PFSK-1 (cell line): Measurements from ENCODE around the gene INAVA.

Source experiments
- FOXP2 ChIP-seq: optimal IDR thresholded peaks from 2 replicates; pipeline ENCODE3; 2011; ENCODE audit warnings: borderline replicate concordance, control low read depth, inconsistent platforms; ENCODE audit not compliant: insufficient read depth; ENCODE audit errors: extremely low read length, extremely low read depth
- POLR2AphosphoS5 ChIP-seq: IDR thresholded peaks from 2 replicates; pipeline ENCODE4 v1.6.1; 2012; ENCODE audit warnings: low read depth, mild to moderate bottlenecking, control low read depth, low read length, moderate library complexity
- SIN3A ChIP-seq: IDR thresholded peaks from 2 replicates; pipeline ENCODE4 v1.6.1; 2012; ENCODE audit warnings: mild to moderate bottlenecking, low read length, moderate library complexity, borderline replicate concordance; ENCODE audit not compliant: insufficient read depth
- TAF1 ChIP-seq: IDR thresholded peaks from 2 replicates; pipeline ENCODE4 v1.6.1; 2012; ENCODE audit warnings: low read length, control low read depth, borderline replicate concordance; ENCODE audit not compliant: insufficient read depth
- TF ChIP-seq, protein P1 (sequence below), 2 experiments: IDR thresholded peaks; 2 replicates each; pipeline versions ENCODE4 v1.6.1 to v1.8.0; 2011 to 2012; ENCODE audit warnings: low read depth in 2 of 2, low read length in 2 of 2, control low read depth in 1 of 2, inconsistent platforms in 1 of 2, mild to moderate bottlenecking in 1 of 2, moderate library complexity in 1 of 2; ENCODE audit not compliant: insufficient read depth in 1 of 2

Gene INAVA

DNA sequence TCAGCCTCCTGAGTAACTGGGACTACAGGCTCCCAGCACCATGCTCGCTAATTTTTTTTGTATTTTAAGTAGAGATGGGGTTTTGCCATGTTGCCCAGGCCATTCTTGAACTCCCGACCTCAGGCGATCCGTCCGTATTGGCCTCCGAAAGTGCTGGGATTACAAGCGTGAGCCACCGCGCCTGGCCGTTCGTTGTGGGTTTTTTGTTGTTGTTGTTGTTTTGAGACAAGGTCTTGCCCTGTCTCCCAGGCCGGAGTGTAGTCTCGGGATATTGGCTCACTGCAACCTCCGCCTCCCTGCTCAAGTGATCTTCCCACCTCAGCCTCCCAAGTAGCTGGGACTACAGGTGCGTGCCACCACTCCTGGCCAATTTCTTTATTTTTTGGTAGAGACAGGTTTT, 4.7 kb upstream of the INAVA start:
- no peak for TF ChIP-seq SIN3A
- TF ChIP-seq, protein P1, sequence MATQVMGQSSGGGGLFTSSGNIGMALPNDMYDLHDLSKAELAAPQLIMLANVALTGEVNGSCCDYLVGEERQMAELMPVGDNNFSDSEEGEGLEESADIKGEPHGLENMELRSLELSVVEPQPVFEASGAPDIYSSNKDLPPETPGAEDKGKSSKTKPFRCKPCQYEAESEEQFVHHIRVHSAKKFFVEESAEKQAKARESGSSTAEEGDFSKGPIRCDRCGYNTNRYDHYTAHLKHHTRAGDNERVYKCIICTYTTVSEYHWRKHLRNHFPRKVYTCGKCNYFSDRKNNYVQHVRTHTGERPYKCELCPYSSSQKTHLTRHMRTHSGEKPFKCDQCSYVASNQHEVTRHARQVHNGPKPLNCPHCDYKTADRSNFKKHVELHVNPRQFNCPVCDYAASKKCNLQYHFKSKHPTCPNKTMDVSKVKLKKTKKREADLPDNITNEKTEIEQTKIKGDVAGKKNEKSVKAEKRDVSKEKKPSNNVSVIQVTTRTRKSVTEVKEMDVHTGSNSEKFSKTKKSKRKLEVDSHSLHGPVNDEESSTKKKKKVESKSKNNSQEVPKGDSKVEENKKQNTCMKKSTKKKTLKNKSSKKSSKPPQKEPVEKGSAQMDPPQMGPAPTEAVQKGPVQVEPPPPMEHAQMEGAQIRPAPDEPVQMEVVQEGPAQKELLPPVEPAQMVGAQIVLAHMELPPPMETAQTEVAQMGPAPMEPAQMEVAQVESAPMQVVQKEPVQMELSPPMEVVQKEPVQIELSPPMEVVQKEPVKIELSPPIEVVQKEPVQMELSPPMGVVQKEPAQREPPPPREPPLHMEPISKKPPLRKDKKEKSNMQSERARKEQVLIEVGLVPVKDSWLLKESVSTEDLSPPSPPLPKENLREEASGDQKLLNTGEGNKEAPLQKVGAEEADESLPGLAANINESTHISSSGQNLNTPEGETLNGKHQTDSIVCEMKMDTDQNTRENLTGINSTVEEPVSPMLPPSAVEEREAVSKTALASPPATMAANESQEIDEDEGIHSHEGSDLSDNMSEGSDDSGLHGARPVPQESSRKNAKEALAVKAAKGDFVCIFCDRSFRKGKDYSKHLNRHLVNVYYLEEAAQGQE (IDR thresholded peaks at IDR 0.05; ENCODE audit: insufficient read depth in 1 of 2, low read depth in 2 of 2, low read length in 2 of 2), result no peak
- no peak for TF ChIP-seq POLR2AphosphoS5
- TF ChIP-seq FOXP2, result no peak

DNA sequence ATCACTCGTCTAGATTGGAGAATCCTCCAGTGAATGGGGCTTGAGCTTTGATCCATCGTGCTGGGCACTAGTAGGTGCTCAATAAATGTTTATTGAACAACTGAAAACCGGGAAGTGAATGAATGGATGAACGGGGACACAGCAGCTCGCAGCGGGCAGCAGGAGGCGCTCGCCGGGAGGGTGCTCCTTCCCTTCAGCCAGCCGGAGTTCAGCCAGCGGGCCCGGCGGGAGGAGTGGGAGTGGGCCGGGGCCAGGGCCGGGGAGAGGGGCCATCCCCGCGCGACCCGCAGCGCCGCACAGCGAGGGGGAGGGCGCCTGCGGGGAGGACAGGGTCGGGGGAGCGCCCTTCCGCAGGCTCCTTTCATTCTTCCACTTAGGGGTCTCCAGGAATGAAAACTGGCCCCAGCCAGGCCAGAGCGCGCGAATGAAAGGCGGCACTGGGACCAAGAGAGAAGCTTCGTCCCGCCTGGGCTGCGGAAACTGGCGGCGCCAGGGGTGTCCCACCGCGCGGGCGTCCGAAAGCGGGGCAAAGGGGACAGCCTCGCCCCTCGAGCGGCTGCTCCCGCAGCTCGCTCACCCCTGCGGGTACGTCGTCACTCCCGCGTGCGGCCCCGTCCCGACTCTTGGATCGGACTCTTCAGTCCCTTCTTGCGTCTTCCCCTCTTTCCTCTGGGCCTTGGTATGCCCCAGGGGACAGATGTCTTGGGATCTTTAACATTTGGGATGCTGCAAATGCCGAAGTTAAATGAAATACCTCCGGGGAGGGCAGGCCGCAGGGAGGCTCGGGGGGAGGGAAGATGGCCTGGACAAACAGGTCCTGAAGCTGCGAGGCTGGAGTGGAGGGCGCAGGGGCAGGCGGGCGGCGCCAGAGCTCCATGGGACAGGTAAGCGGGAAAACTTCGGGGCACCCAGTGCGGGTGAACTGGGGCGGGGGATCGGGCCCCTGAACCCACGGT, 3.6 kb upstream of the INAVA start:
- TF ChIP-seq SIN3A (no peak), POLR2AphosphoS5 (no peak), TAF1 (no peak), FOXP2 (no peak)

DNA sequence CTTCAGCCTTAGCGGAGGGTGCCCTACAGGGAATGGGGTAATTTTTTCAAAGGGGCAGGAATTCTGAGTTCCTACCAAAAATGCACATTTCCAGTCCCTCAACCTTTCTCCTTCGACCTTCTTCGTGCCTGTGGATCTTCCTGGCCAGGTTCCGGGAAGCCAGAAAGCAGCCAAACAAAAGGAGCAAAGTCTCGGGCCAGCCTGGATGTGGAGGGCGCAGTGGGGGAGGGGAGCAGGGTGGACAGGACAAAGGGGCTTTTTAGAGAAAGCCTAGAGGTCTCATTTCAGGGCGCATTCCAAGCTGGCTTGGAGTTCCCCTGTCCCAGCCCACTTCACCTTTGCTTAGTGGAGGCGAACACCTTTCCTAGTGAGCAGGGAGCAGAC, 2.9 kb upstream of the INAVA start:
- TF ChIP-seq TAF1 (no peak), SIN3A (no peak), POLR2AphosphoS5 (no peak), FOXP2 (no peak)
- TF ChIP-seq, protein P1 (IDR thresholded peaks at IDR 0.05; ENCODE audit: insufficient read depth in 1 of 2, low read depth in 2 of 2, low read length in 2 of 2), result no peak

DNA sequence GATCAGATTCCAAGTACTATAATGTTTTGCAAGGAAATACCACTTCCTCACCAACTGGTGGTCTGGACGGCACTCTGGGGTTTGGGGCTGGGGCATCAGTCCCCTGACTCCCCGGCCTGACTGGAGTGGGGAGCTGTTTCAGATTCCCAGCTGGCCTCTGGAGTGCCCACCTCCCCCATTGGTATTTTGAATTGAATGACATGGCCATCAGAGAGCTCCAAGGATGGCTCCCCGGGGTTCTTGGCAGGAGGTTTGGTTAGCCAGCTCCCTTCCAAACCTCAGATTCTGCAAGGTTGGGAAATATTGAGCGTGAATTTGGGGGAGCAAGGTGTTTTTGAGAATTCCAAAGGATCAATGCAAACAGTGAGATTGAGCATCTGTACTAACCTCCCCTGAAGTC, 2.2 kb upstream of the INAVA start:
- no peak for TF ChIP-seq FOXP2
- TF ChIP-seq POLR2AphosphoS5, result no peak
- TF ChIP-seq SIN3A, result no peak
- TF ChIP-seq TAF1, result no peak
- TF ChIP-seq, protein P1 (IDR thresholded peaks at IDR 0.05; ENCODE audit: insufficient read depth in 1 of 2, low read depth in 2 of 2, low read length in 2 of 2), result no peak

DNA sequence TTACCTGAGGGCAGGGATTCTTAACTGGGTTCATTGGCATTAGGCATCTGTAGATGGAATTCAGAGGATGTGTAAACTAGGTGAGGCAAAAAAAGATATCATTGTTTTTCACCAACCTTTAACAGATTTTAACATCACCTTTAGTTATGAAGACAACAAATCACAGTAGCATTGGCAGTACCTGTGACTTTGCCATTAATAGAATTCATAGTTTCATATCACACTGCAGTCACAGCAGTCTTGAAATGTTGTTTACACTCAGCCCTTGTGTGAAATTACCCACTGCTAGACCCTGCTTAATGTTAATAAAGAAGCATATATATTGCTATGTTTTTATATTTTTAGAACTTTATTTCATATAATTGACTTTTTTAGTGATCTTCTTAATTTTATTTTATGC, 1.7 kb upstream of the INAVA start:
- no peak for TF ChIP-seq TAF1
- TF ChIP-seq SIN3A, result no peak
- TF ChIP-seq FOXP2, result no peak
- TF ChIP-seq POLR2AphosphoS5, result no peak
- TF ChIP-seq, protein P1 (IDR thresholded peaks at IDR 0.05; ENCODE audit: insufficient read depth in 1 of 2, low read depth in 2 of 2, low read length in 2 of 2), result no peak
